Astrocyte of the spinal cord (primary cell): ENCODE measurements around the gene ROBO2.
A peak's percentile ranks its signal among the peaks of the same experiment; 100 is the strongest.

Experiments used
- DNase-seq: peaks from one replicate; pipeline ENCODE4 v3.0.0; 2011; ENCODE audit warnings: low read depth, low spot score
- H3K4me3 ChIP-seq: 2 replicates; pipeline ENCODE4 v1.5.1; 2011; ENCODE audit warnings: low read depth, mild to moderate bottlenecking, low read length, moderate library complexity
- CTCF ChIP-seq: IDR thresholded peaks from 2 replicates; pipeline ENCODE4 v1.5.1; 2012; ENCODE audit warnings: low read depth, mild to moderate bottlenecking, low read length, inconsistent platforms
- in situ Hi-C: cut with HindIII; loops from 2 replicates; pipeline ENCODE4 v1.10.0; 2017; ENCODE audit warnings: low sequenced_read_pairs

Gene ROBO2

GRCh38 chr3:77093101-77093500, 53.2 kb downstream of the ROBO2 start:
- H3K4me3 ChIP-seq, result no peak overlapping the region
- DNase-seq, result no peak
- no peak for TF ChIP-seq CTCF
- in situ Hi-C loops, result no loop called here

GRCh38 chr3:77096145-77096544, 56.2 kb downstream of the ROBO2 start:
- no peak for DNase-seq
- TF ChIP-seq CTCF, result no peak
- no peak overlapping the region for H3K4me3 ChIP-seq
- in situ Hi-C loops, result no loop called here

- in situ Hi-C loops, result no loop called here
- peak; percentile 32 for DNase-seq
- no peak overlapping the region for H3K4me3 ChIP-seq
- no peak for TF ChIP-seq CTCF
Measured at GRCh38 chr3:77096966-77097890, 57.3 kb downstream of the ROBO2 start.

GRCh38 chr3:77102951-77103769, 63.3 kb downstream of the ROBO2 start:
- DNase-seq, result peak; percentile 30

GRCh38 chr3:77122652-77123051, 82.8 kb downstream of the ROBO2 start:
- in situ Hi-C loops, result no loop called here
- no peak for DNase-seq
- H3K4me3 ChIP-seq, result no peak overlapping the region
- TF ChIP-seq CTCF, result no peak

More at GRCh38 chr3:77102951-77103769, 63.3 kb downstream of the ROBO2 start:
- H3K4me3 ChIP-seq, result no peak overlapping the region
- TF ChIP-seq CTCF, result no peak
- in situ Hi-C loops, result no loop called here

- no peak overlapping the region for H3K4me3 ChIP-seq
- no peak for DNase-seq
- in situ Hi-C loops, result no loop called here
- TF ChIP-seq CTCF, result no peak
Measured at GRCh38 chr3:77125966-77126365, 86.1 kb downstream of the ROBO2 start.
